ENCODE results near the gene SELENOF. TPM values are rescaled to one million over a fixed set of nuclear protein-coding genes. Genes with fewer than 3 reads are reported as not detected.

Gene SELENOF
- total and polyA plus RNA-seq, 10 of the 15 experiments (the other 5 are each of a cell fraction or from before 2014, with no cell fraction given): 98.7 to 254 (median 172) TPM

- Histone ChIP-seq H3K27me3 (replicated peaks in 1 of 2; ENCODE audit: control insufficient read depth in 2 of 2, insufficient read depth in 2 of 2, low read length in 1 of 2) (no peaks in the 10 kb centered on the region), H3K27ac (ENCODE audit: control insufficient read depth, insufficient read depth) (peak overlapping the region; percentile 88; the same call in 1 of the 2 replicates), H3K36me3 (ENCODE audit: control insufficient read depth in 2 of 2, insufficient read depth in 2 of 2, low read length in 1 of 2) (no peaks in the 10 kb centered on the region; a peak in 1 of 4 replicates), H4K20me1 (ENCODE audit: control insufficient read depth, insufficient read depth) (no peaks in the 10 kb centered on the region), H3K9ac (ENCODE audit: control insufficient read depth, insufficient read depth, low read length) (peak overlapping the region; percentile 91), H3K4me1 (ENCODE audit: control insufficient read depth, insufficient read depth, low read length) (no peaks in the 10 kb centered on the region), H2AFZ (ENCODE audit: control insufficient read depth, low read depth, low read length) (peak overlapping the region; percentile 31), H3K4me3 (peak overlapping the region; percentile 100), H3K79me2 (ENCODE audit: control insufficient read depth, insufficient read depth, low read length) (peaks cover 95% of the 10 kb centered on the region), H3K4me2 (ENCODE audit: control insufficient read depth, insufficient read depth) (peak overlapping the region; percentile 47), H3K9me3 (replicated peaks; ENCODE audit: control insufficient read depth, insufficient read depth, low read length) (peaks cover 7% of the 10 kb centered on the region; the same call in 2 of the 3 replicates)
- ChIA-PET SMC1A (ENCODE audit: uncharacterized antibody, unreplicated experiment) (interaction anchor here (0.6 to 6.9 kb wide), 20 partner anchors 12 to 178 kb away, joined by 3 to 71 read pairs (median 6); no protein-coding TSS in a partner anchor), POLR2A (interaction anchor here (0.7 to 4.7 kb wide), 12 partner anchors 9 to 415 kb away, joined by 3 to 34 read pairs (median 5); no protein-coding TSS in a partner anchor), CTCF (interaction anchor here (0.7 to 4.5 kb wide), 16 partner anchors 12 to 212 kb away, joined by 3 to 35 read pairs (median 4); partner anchors contain the start of gene SH3GLB1), RAD21 (ENCODE audit: unreplicated experiment) (interaction anchor here (0.7 to 3.5 kb wide), 15 partner anchors 9 to 410 kb away, joined by 3 to 45 read pairs (median 3); no protein-coding TSS in a partner anchor)
- no peak for ATAC-seq
- 2% methylated on average over 14 of the region's 14 CpGs for WGBS (ENCODE audit: insufficient coverage, insufficient replicate concordance, low lambda C conversion rate, missing lambda C conversion rate)
- no peak for FAIRE-seq
- no peak for DNase-seq (ENCODE audit: low read depth, low spot score)
- intact Hi-C loops (cut with micrococcal nuclease; ENCODE audit: unreplicated experiment) (loop anchor here (2.0 to 10.0 kb wide), 2 partner anchors 141 to 419 kb away; no protein-coding TSS in a partner anchor), in situ Hi-C loops (cut with MboI) (loop anchor here (10.0 to 25.0 kb wide), 3 partner anchors 139 to 1928 kb away; partner anchors contain the start of genes MCOLN2 and PKN2)
- TF ChIP-seq TARDBP (IDR thresholded peaks at IDR 0.05; ENCODE audit: borderline replicate concordance) (no peak), BCL11A (IDR thresholded peaks at IDR 0.05; ENCODE audit: low read depth, low read length) (no peak), ATF3 (IDR thresholded peaks at IDR 0.05; ENCODE audit: borderline replicate concordance, extremely low read depth, low read depth, low read length) (no peak), ATF2 (IDR thresholded peaks at IDR 0.05; ENCODE audit: low read length) (no peak)
- TF ChIP-seq, protein P1, sequence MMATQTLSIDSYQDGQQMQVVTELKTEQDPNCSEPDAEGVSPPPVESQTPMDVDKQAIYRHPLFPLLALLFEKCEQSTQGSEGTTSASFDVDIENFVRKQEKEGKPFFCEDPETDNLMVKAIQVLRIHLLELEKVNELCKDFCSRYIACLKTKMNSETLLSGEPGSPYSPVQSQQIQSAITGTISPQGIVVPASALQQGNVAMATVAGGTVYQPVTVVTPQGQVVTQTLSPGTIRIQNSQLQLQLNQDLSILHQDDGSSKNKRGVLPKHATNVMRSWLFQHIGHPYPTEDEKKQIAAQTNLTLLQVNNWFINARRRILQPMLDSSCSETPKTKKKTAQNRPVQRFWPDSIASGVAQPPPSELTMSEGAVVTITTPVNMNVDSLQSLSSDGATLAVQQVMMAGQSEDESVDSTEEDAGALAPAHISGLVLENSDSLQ (IDR thresholded peaks at IDR 0.05): 0 out of 2 replicates have a peak, but pooled peaks have one; percentile 13
- BruUV-seq (replicated peaks): no TSS peak
Measured at GRCh38 chr1:86915737-86916235, 1.9 kb upstream of the SELENOF start.
